ENCODE results near the gene STKLD1.

DNA sequence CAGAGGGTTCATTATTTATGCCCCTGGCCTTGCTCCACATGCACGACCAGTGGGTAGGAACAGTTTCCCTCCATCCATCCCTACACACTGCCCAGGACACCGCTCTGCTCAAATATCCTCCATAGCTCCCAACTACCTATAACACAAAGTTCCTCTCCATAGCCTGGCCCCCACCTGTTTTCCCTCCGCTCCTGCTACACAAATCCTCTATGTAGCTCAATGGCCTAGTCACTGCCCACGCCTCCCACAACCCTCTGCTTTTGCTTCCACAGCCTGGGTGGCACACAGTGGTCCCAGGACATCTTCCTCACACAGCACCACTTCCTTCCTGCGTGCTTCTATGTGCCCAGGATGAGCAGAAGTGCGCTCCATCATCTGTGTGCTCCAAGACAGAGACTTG is 21.2 kb downstream of the STKLD1 start:
- TF ChIP-seq, protein P1, sequence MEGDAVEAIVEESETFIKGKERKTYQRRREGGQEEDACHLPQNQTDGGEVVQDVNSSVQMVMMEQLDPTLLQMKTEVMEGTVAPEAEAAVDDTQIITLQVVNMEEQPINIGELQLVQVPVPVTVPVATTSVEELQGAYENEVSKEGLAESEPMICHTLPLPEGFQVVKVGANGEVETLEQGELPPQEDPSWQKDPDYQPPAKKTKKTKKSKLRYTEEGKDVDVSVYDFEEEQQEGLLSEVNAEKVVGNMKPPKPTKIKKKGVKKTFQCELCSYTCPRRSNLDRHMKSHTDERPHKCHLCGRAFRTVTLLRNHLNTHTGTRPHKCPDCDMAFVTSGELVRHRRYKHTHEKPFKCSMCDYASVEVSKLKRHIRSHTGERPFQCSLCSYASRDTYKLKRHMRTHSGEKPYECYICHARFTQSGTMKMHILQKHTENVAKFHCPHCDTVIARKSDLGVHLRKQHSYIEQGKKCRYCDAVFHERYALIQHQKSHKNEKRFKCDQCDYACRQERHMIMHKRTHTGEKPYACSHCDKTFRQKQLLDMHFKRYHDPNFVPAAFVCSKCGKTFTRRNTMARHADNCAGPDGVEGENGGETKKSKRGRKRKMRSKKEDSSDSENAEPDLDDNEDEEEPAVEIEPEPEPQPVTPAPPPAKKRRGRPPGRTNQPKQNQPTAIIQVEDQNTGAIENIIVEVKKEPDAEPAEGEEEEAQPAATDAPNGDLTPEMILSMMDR (conservative IDR thresholded peaks at IDR 0.05), result no peak
- no peak for TF ChIP-seq EZH2 (IDR thresholded peaks at IDR 0.05; ENCODE audit: low read depth)

Data from PC-9 (cell line).